Measurements from ENCODE around the gene APOBEC3H.
"Not testable (repeated sequence)": the region's sequence is repeated elsewhere in the genome, so short reads cannot be mapped to it uniquely, and the experiment has no call there.

The APOBEC3H gene

GRCh38 chr22:39070186-39070585, 26.9 kb upstream of the APOBEC3H start:
- TF ChIP-seq CTCF (IDR thresholded peaks at IDR 0.05; ENCODE audit: low read depth, low read length): no peak
- H3K4me3 ChIP-seq (ENCODE audit: low read depth, low read length): no peak overlapping the region

- not testable (repeated sequence) for H3K4me3 ChIP-seq (ENCODE audit: low read depth, low read length)
Measured at GRCh38 chr22:39072581-39072981, 24.5 kb upstream of the APOBEC3H start.

GRCh38 chr22:39073981-39074380, 23.1 kb upstream of the APOBEC3H start:
- H3K4me3 ChIP-seq (ENCODE audit: low read depth, low read length): no peak overlapping the region
- TF ChIP-seq CTCF (IDR thresholded peaks at IDR 0.05; ENCODE audit: low read depth, low read length): no peak

- not testable (repeated sequence) for H3K4me3 ChIP-seq (ENCODE audit: low read depth, low read length)
Measured at GRCh38 chr22:39076155-39077025, 20.7 kb upstream of the APOBEC3H start.

- peak within 1 kb of the TSS; percentile 59 for H3K4me3 ChIP-seq (ENCODE audit: low read depth, low read length)
Measured at GRCh38 chr22:39077026-39077840, 19.8 kb upstream of the APOBEC3H start, which contains the start of gene APOBEC3G. Gene APOBEC3G (plus strand): TSS chr22:39077275. CDS start chr22:39077362, 87 bp downstream.

- peak overlapping the region; percentile 59 for H3K4me3 ChIP-seq (ENCODE audit: low read depth, low read length)
Measured at GRCh38 chr22:39077912-39078311, 19.1 kb upstream of the APOBEC3H start.

GRCh38 chr22:39078329-39078728, 18.7 kb upstream of the APOBEC3H start:
- no peak for TF ChIP-seq CTCF (IDR thresholded peaks at IDR 0.05; ENCODE audit: low read depth, low read length)
- no peak overlapping the region for H3K4me3 ChIP-seq (ENCODE audit: low read depth, low read length)

- not testable (repeated sequence) for H3K4me3 ChIP-seq (ENCODE audit: low read depth, low read length)
Measured at GRCh38 chr22:39079054-39079637, 17.9 kb upstream of the APOBEC3H start.

GRCh38 chr22:39080052-39080762, 16.8 kb upstream of the APOBEC3H start:
- no peak overlapping the region for H3K4me3 ChIP-seq (ENCODE audit: low read depth, low read length)
- TF ChIP-seq CTCF (IDR thresholded peaks at IDR 0.05; ENCODE audit: low read depth, low read length): no peak

Measured in WI38 (cell line).